ENCODE results near the gene JKAMP. TPM values are rescaled to one million over a fixed set of nuclear protein-coding genes. Genes with fewer than 3 reads are reported as not detected.
A peak's percentile ranks its signal among the peaks of the same experiment; 100 is the strongest.

Gene JKAMP
- total and polyA plus RNA-seq, 2 of the 8 experiments (the other 6 are each of a cell fraction or from before 2014, with no cell fraction given) = 34.9 to 182 TPM

- peaks cover 0 to 5% of the 10 kb centered on the region in 2 experiments; a peak in 1 of 4 replicates for H3K9me3 ChIP-seq (ENCODE audit: insufficient read depth in 2 of 2, low read depth in 1 of 2, low read length in 1 of 2)
- peak overlapping the region; percentile 97 for H2AFZ ChIP-seq (ENCODE audit: low read length)
- H3K23me2 ChIP-seq (ENCODE audit: low read depth, low read length) = no peaks in the 10 kb centered on the region
- no peaks in the 10 kb centered on the region for H3K36me3 ChIP-seq (ENCODE audit: control insufficient read depth in 2 of 4, insufficient read depth in 4 of 4, low read length in 3 of 4)
- 80% methylated on average over 4 of the region's 4 CpGs; no CpG with 5 or more reads in 1 of the 2 experiments for WGBS, 2 experiments (ENCODE audit: extremely low coverage in 1 of 2, insufficient coverage in 1 of 2, insufficient read length in 1 of 2, insufficient replicate concordance in 2 of 2, low coverage in 1 of 2, low lambda C conversion rate in 2 of 2, missing lambda C conversion rate in 1 of 2)
- H2BK5ac ChIP-seq (ENCODE audit: low read depth, low read length) = no peak overlapping the region
- H2BK20ac ChIP-seq (ENCODE audit: low read length) = no peak overlapping the region
- no peak overlapping the region for H2BK120ac ChIP-seq (replicated peaks; ENCODE audit: low read depth, low read length)
- H4K5ac ChIP-seq (ENCODE audit: insufficient read length, low read depth, low read length) = no peak overlapping the region
- no peaks in the 10 kb centered on the region for H3K79me1 ChIP-seq (ENCODE audit: low read depth, low read length)
- no peak overlapping the region for H3K4me3 ChIP-seq (ENCODE audit: extremely low read depth in 1 of 4, insufficient read depth in 2 of 4, low read depth in 3 of 4, low read length in 4 of 4)
- H3K18ac ChIP-seq (ENCODE audit: extremely low read depth, low read length) = no peak overlapping the region
- no peak overlapping the region for H3K14ac ChIP-seq (ENCODE audit: insufficient read length)
- H3K56ac ChIP-seq (replicated peaks; ENCODE audit: insufficient read length, low read depth, low read length) = no peak overlapping the region
- no peak overlapping the region for H2AK5ac ChIP-seq (ENCODE audit: low read depth, low read length)
- DNase-seq (ENCODE audit: low read depth in 1 of 2, low spot score in 2 of 2) (peak; percentile 17 to 74), FAIRE-seq (peak; percentile 62)
- no peak overlapping the region for H3K4ac ChIP-seq (replicated peaks; ENCODE audit: insufficient read length, low read depth, low read length)
- H3K27ac ChIP-seq (ENCODE audit: low read depth, low read length) = no peak overlapping the region
- H2BK12ac ChIP-seq (ENCODE audit: low read depth, low read length) = no peak overlapping the region
- no peaks in the 10 kb centered on the region for H4K20me1 ChIP-seq (replicated peaks in 1 of 2; ENCODE audit: control insufficient read depth in 1 of 2, insufficient read depth in 2 of 2, low read length in 2 of 2)
- no peaks in the 10 kb centered on the region for H3K27me3 ChIP-seq (replicated peaks in 1 of 4; ENCODE audit: control insufficient read depth in 3 of 4, extremely low read depth in 1 of 4, insufficient read depth in 3 of 4, low read length in 3 of 4)
- no peaks in the 10 kb centered on the region for H3K79me2 ChIP-seq (ENCODE audit: control insufficient read depth in 1 of 2, insufficient read depth in 2 of 2, low read length in 2 of 2)
- ChIA-PET CTCF (ENCODE audit: partially characterized antibody) (interaction anchor here (0.6 to 14.6 kb wide), 30 partner anchors 8 to 672 kb away, joined by 3 to 462 read pairs (median 4); partner anchors contain the start of genes CCDC175, JKAMP and L3HYPDH), POLR2A (ENCODE audit: partially characterized antibody) (interaction anchor here (0.8 to 1.8 kb wide), 3 partner anchors 28 to 68 kb away, joined by 3 to 5 read pairs (median 4); partner anchors contain the start of genes CCDC175, JKAMP and L3HYPDH)
- H3K9ac ChIP-seq (replicated peaks in 1 of 4; ENCODE audit: extremely low read depth in 1 of 4, low read depth in 3 of 4, low read length in 3 of 4) = no peak overlapping the region
- TF ChIP-seq CTBP2 (IDR thresholded peaks at IDR 0.05; ENCODE audit: borderline replicate concordance, insufficient read depth, insufficient read length, low read length) (no peak), RBBP5 (IDR thresholded peaks at IDR 0.05; ENCODE audit: borderline replicate concordance, low read depth, low read length) (no peak), CREB1 (IDR thresholded peaks at IDR 0.05) (no peak), RFX5 (IDR thresholded peaks at IDR 0.05; ENCODE audit: borderline replicate concordance, low read depth, low read length) (no peak), CTCF (IDR thresholded peaks at IDR 0.05; ENCODE audit: control extremely low read depth in 1 of 3, insufficient read depth in 1 of 3, low read depth in 1 of 3, low read length in 3 of 3) (peak; percentile 75 to 83 (median 77)), RAD21 (IDR thresholded peaks at IDR 0.05 in 1 of 2, conservative IDR thresholded peaks at IDR 0.05 in 1 of 2; ENCODE audit: low read depth in 2 of 2, low read length in 2 of 2) (peak; percentile 61 to 64), CHD2 (IDR thresholded peaks at IDR 0.05; ENCODE audit: low read length) (no peak)
- no peak overlapping the region for H2BK15ac ChIP-seq (ENCODE audit: low read length)
- peak overlapping the region; percentile 45; the same call in 1 of the 2 replicates for H4K8ac ChIP-seq (ENCODE audit: extremely low read depth, insufficient read depth, low read length)
- H3K23ac ChIP-seq (ENCODE audit: insufficient read length) = no peak overlapping the region
- H3K4me2 ChIP-seq (ENCODE audit: insufficient read depth in 1 of 2, low read depth in 2 of 2, low read length in 2 of 2) = no peak overlapping the region; a peak in 1 of 4 replicates
- no peak overlapping the region for H4K91ac ChIP-seq (replicated peaks; ENCODE audit: insufficient read length, low read length)
- H3K4me1 ChIP-seq (replicated peaks in 1 of 4; ENCODE audit: control insufficient read depth in 3 of 4, insufficient read depth in 4 of 4, low read length in 3 of 4) = peaks cover 0 to 3% (median under 1%) of the 10 kb centered on the region in 4 experiments; a peak in 2 of 7 replicates
These were observed 27.7 kb downstream of the JKAMP start for GRCh38 chr14:59511916-59512575.

Measured in H1 (cell line).